ENCODE results near the gene MYMK.
A peak's percentile ranks its signal among the peaks of the same experiment; 100 is the strongest.

Gene MYMK

DNA sequence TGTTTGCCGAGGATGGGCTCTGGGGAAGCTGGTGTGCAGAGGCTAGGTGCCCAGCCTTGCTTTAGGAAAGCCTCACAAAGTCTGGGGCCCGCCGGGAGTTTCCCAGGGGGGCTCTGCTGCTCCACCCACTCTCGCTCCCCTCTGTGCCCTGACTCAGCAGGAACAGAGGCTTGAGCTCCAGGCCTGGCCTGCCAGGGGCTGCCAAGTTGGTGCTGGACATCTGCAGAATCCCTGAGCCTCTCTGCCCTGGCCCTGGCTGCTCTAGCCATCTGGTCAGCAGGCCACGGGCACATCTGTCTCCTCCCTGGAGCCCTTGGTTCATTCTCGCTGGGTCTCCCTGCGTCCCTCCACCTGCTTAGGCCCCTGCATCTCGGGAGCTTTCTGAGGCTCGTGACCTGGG, 9.1 kb upstream of the MYMK start:
- no peak for DNase-seq

DNA sequence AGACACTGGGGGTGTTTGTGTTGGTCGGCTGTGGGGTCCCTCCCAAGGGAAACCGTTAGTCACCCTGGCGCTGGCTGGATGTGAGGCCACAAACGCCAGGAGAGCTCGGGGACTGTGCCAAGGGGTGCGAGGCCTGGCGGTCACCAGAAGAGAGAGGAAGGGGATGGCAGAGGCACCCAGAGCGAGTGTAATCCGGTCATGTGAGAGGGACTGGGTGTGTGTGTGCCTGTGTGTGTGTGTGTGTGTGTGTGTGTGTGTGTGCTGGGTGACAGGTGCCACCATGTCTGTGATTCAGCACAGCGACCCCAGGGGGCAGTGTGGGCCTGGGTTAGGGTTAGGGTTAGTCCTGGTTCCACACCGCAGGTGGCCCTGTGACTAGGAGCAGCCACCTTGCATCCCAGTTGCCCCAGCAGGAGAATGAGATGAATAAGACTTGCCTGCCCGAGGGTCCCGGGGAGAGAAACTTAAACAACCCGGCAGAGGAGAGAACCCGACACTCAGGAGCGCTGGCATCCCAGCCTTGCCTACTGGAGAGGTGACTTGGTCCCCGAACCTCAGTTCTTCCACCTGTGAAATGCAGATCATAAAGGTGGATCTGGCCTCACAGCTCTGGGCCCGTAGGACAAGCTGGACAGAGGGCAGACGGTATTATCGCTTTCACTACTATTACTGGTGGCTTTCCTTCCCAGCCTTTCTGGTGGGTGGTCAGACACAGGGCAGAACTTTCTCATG, 8.3 kb upstream of the MYMK start:
- DNase-seq, result peak; percentile 63 to 69

DNA sequence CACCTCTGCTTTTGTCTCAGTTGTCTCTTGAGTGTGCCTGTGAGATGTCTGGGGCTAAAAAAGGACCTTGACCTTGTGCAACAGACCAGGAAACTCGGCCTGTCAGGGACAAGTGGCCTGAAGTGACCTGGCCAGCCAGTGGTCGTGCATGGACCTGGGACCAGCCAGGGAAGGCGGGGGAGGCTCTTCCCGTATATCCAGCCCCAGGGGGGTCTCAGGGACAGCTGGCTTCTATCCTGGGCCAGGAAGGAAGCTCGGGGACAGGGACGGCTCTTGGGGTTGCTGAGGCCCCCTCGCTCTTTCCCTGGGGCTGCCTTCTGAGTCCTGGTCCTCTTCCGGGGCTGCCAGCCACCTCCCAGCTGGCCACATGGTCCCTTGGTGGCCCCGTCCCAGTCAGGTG, 6.5 kb upstream of the MYMK start:
- no peak for DNase-seq

DNA sequence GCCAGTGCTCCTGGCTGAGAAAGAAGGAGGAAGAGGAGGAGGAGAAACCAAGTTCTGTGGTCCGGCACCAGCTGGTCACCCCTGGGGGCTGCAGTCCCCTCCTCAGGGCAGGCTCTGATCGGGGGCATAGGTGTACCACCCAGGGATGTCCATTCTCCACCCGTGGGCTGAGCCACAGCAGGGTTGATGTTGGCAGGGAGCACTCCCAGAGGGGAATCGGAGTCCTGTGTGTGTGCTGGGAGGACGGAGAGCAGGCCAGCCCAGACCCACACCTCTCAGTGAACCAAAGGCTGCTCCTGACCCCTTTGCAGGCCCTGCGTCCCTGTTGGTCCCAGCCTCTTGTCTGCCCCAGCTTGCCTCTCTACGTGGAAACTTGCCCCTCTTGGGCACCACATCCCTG, 5.1 kb upstream of the MYMK start:
- no peak for DNase-seq

DNA sequence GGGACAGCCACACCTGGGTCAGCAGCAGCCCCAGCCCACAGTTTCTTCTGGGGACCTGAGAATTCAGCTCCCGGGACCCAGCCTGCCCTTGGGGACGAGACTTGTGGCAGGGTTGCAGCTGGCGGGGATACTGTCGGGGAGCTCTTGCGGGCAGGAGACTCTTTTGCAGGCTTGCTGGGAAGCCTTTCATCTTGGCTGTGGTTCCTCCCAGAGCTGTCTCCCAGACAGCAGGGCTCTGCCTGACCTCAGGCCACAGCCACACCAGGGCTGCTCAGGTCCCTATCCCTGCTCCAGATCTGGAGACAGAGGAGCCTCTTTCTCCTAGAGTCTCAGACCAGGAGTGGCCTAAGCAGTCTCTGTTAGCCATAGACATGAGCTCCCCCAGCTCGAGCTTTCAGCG, 4.7 kb upstream of the MYMK start:
- no peak for DNase-seq

DNA sequence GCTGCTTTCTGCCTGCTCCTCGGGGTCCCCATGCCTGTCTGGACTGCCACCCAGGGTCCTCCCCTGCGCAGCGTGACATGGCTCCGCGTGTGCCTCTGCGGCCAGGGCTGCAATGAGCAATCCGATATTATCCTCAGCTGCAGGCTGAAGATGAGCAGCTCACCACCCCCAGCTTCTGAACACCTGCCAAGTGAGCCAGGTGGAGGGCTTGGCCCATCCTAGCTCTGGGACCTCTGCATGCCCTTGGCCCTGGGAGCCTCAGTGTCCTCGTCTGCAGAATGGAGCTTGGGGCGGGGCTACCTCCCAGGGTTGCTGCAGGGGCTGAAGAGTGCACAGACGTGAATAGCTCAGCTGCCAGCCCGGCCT, 4.1 kb upstream of the MYMK start:
- DNase-seq, result no peak

DNA sequence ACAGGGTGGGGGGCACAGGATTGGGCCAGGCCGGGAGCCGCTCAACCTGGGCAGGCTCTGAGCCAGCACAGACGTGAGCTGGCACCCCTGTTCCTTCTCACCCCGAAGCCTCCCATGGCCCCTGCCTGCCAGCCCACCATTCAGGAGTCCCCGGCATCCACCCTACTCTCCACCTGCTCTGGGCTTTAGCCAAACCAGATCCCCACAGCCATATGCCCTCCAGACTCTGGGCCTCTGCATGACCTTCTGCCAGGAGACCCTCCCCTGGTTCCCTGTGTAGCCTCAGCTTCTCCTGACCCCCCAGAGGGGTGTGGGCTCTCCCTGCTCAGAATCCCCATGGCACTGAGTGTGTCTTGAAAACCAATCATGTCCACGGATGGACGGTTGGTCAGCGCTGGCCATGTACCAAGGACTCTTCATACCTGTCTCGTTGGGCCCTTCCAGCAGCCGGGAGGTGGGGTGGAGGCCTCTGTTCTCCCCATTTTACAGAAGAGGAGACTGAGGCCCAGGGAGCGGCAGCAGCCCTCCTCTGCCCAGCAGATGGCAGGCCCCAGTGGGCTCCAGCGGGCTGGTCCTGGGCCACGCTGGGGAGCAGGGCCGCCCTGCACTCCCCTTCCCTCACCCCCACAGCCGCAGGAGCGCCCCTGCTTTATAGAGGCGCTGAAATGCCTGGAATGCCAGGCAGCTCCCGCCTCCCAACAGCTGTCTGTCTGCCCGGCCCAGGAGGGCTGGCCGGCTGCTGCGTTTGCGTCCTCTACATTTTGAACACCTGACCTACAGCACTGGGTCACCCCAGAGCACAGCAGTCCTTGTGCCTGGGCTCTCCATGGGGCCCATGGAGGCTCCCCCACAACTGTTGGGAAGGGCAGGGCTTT, 3.5 kb upstream of the MYMK start:
- no peak for DNase-seq

DNA sequence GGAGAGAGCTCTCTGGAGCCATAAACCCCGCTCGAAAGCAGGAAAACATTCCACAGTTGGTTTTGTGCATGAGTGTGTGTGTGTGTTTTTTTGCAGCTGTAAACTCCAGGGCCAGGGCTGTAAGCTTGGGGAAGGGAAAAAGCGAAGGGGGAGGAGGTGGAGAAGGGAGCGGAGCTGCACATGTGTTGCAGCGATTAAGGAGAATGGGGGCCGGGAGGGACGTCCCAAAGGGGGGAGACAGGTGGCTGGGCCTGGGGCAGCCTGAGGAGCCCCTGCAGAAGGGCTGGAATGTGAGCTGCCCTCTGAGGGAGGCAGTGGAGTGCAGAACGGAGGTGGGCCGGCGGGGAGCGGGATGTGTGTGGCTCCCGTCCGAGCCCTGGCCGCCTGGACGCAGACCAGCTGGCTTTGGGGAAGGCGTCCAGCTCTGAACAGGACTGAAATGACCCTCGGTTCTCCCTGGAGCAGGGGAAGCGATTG, 2.7 kb upstream of the MYMK start:
- DNase-seq, result no peak

DNA sequence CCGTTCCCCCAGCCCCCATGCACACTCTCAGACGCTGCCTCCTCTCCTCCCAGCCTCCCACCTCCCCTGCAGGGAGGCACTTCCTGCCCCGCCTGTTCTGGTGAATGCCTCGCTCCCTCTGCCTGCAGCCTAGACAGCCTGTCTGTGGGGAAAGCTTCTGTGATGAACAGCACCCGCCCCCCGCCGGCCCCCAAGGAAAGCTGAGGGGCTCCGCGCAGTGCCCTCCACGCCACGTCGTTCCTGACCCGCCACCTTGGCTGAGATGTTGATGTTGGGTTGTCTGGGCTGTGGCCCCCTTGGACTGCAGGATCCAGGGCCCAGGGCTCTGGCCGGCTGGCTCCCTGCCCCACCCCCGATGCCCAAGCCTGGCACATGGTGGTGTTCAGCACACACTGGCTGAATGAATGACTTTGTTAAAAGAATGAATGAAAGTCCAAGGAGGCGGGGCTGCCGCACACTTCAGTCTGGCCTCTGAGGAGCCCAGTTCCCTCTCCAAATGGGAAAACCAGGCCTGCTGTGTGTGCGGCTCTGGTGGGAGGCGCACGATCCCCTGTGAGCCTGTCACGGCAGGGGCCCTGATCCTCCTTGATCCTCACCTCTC, 2.1 kb upstream of the MYMK start:
- DNase-seq, result no peak

DNA sequence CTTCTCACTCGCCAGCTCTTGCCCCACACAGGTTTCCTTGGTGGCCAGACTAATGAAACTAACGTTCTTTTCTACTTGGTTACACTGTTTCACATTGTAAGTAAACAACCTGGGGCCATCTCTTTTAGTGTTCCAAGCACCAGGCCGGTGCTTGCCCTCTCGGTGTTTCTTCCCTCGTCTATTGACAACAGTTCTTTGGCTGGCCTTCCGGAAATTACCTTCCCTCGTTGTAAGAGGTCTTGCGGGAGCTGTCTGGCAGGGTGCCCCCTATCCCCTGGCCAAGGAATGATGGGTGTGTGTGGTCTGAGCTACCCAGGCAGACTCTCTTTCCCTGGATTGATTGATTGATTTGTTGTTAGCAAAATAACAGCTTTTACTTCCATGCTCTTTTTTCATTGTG, 918 bp upstream of the MYMK start:
- no peak for DNase-seq

DNA sequence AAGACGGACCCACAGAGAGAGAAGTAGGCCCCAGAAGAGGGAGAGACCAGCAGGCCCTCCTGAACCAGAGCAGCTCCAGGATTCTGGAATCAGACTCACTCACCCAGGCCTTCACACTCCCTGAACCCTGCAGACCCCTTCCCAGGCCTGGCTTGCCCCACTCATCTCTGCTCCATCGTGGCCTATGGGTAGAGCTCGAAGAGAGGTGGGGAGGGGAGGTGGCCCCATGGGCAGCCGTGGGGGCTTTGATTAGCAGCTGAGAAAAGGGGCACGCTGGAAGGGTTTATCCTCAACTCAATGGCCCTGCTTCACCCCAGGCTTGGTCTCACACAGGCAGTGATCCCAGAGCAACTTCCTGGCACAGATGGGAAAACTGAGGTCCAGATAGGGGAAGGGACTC, 613 bp downstream of the MYMK start:
- no peak for DNase-seq

DNA sequence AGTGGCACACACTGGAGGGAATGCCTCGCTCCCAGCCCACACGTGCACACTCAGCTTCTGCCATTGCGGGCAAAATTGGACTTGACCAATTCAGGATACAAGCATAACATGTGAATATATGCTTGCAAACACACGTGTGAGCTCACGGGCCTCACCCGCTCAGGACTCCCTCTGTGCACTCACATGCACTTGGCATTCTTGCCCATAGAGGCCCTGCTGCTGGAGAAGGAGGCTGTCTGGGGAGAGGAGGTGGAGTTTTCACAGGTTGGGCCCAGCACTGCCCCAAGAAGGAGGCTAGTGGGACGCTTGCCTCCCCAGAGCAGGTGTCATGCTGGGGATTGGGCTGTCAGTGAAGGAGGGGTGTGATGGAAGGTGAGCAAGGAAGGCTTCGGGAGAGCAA, 1.7 kb downstream of the MYMK start:
- no peak for DNase-seq

DNA sequence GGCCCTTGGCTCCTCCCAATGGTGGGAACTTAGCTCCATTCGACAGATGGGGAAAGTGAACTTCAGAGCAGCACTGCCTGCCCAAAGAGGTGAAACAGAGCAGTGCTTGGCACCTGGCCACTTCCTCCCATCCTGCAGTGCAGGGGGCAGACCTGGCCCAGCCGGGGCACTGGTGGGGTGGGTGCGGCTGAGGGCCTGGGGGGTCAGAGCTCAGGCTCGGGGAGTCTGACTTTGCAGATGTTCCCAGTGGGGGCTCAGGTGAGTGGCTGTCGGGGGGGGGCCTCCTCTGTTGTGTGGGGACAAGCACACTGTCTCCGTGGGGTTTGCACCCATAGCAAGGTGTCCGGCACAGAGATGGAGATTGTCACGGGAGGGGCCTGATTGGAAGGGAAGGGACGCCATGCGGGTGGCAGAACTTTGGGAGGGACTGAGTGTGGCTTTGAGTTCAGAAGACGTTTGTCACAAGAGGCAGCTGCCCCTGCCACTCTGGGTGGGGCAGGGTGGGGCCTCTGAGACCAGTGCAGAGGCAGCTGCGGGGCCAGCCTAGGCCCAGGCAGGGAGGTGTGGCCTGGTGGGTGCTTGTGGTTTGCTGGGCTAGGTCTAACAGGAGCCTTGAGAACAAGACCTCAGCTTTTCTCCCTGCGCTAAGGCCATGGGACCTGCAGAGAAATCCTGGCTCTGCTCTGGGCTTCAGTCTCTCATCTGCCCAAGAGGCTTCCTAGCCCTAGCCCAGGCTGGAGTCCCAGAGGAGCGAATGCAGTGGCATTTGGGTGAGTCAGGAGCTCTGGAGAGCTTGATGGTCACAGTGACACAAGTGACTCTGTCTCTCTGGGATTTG, 2.5 kb downstream of the MYMK start:
- no peak for DNase-seq

DNA sequence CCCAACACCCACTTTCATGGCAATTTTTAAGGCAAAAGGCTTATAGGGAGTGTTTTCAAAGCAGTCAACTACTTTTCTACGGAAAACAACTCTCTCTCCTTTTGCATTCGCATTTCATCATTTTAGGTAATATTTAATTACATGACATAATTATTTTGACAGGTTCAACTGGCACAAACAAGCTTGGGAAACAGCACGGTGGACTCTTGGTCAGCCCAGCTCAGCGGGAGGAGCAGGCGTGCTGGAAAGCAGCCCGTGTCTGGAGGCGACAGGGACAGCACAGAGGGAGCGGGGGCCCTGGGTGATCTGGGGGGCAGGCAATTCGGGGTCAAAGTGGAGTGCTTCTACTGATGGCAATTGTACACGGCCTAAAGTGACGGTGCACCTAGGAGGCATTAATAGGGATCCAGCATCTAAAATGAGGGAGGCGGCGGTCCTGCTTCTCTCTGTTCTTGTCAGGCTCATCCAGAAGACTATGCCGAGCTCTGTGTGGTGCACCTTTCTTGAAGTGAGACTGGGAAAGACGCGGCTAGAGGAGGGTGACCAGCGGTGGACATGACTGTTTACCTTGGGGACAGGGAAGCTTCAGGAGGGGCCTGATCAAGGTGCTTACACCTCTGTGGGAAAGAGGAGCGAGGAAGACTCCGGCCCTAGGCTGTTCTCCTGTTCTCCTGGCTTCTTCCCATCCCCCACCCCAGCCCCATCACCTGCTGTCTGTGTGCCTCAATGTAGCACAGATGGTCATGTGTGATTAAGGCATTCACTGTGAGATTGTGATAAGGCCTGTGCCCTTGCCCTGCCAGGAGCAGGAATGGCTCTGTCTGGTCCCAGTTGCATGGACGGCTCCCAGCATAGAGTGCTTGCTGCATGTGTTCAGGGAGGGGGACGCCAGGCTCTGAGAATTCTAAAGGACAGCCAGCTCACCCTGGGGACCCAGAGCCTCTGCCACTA, 3.4 kb downstream of the MYMK start:
- no peak for DNase-seq

DNA sequence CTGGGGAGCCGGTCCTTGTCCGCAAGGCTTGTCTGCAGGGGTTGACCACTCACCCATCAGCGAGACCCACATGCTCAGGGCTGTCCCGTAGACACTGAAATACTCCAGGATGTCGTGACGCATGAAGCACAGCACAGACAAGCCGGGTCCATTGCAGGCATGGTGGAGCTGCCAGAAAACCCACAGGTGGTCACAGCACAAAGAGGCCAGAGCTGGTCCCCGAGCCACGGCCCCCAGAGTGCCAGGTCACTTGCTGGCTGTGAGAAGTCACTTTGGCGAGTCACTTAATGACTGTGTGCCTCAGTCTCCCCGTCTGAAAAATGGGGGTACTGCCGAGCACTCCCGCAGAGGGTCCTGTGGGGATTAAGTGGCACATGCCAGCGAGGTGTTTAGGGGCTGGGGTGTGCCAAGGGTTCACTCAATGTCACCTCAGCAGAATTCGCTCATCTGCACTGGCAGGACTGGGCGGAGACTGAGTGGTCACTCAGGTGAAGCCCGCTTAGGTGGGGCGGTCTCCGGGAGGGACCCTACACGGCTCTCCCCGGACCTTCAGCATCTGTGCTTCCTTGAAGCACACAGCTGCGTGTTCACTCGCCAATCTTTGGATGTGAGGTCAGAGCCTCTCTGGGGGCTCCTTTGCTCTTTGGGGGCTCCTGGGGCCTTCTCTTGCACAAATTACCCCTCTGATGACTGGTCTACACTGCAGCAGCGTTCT, 4.5 kb downstream of the MYMK start:
- no peak for DNase-seq

DNA sequence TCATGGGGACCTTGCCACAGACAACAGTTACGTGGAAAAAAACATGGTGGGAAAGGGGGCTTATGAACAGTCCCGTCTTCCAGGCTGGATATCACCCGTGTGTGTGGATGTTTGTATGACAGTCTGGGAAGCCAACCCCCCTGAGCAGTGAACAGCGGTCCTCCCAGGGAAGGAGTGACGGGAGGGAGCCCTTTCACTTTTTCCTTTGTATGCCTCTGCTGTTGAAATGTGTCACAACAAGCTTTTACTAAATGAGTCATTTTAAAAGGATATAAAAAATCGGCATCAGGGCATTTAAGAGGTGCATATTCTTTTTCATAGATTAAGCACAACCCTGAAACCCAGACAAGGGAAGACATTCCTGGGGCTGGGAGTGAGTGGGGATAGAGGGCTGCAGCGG, 5.1 kb downstream of the MYMK start:
- no peak for DNase-seq

DNA sequence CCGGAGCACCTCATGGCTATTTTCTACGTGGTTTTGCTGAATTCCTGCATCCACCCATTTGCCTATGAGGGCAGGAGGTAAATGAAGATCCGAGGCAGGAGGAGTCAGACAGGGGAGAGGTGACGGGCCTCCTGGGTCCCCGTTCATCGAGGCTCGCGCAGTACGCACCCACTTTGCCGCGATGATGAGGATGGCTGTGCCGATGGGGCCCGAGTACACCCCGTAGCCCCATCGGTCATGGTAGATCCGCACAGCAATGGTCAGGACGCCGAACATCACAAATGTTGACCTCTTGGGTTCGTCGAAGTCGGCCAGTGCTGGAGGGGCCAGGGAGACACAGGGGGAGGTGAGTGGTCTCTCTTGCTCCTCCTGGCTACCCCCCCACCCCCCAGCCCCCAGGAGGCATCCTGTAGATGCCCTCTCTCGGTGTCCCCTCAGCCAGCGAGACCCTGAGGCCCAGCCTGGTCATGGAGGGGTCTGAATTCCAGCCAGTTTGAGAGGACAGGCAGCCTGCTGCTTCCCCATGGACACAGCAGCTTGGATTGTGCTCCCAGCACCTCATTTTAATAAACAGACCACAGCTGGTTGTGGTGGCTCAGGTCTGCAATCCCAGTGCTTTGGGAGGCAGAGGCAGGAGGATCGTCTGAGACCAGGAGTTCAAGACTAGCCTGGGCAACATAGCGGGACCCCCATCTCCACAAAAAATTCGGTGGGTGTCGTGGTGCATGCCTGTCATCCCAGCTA, 5.9 kb downstream of the MYMK start:
- no peak for DNase-seq

DNA sequence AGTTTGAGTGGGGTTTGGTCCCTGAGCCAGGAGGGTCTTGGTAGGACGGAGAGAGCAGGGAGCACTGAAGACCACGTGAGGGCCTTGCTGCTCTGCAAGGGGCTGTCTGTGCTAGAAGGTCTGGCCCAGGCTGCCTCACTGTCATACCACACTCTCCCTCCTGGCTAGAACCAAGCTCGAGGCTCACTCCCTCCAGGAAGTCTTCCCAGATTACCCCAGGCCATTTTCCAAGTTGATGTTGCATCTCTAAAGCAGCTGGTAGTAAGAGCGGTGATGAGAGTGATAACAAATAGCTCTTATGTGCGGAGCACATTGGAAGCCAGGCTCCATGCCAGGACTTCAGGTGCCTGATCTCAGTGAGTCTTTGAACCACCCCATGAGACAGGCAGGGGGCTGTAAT, 6.6 kb downstream of the MYMK start:
- no peak for DNase-seq

DNA sequence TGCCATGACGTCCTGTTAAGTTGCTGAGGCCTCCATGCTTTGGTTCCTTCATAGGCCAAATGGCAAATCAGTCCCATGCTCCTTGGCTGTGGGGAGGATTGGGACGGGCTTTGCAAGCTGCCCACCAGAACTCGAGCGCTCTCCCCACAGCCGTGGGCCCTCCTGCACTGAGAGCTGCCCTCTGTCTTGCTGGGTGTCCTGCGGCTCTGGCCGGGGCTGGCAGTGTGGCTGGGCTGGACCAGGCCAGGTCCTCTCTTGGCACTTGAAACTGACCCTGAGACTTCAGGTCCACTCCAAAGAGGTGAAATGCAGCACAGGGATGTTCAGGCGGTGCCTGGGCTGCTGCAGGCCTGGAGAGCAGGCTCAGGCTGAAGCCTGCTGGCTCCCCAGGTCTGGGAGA, 7.0 kb downstream of the MYMK start:
- no peak for DNase-seq

DNA sequence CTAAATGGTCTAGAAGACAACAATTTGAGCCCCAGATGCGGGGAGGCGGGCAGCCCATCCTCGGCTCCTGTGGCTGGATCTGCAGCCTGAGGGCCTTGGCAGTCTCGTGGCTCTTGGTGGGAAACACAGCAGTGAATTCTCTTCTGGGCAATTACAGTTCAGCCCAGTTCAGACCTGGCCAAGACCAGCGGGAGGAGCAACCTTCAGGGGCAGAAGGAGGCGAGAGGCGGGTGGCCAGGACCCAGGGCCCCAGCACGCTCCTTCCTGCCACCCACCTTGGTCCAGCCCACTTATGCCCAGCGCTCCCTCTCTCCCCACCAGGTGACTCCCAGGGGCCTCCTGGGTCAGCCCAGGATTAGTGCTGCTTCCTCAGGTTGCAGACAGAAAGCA, 7.8 kb downstream of the MYMK start:
- no peak for DNase-seq
